Activated CD8-positive, alpha-beta memory T cell treated with anti-CD3 and anti-CD28 coated beads, Interleukin-2, amount 50 U/mL, for 24 hours (primary cell): Measurements from ENCODE around the gene AKR7A2.
"Not testable (repeated sequence)": the region's sequence is repeated elsewhere in the genome, so short reads cannot be mapped to it uniquely, and the experiment has no call there.

ENCODE experiments used
- DNase-seq: peaks from one replicate; pipeline ENCODE4 v3.0.0-alpha.2; 2020; ENCODE audit errors: extremely low read depth

AKR7A2 gene

DNA sequence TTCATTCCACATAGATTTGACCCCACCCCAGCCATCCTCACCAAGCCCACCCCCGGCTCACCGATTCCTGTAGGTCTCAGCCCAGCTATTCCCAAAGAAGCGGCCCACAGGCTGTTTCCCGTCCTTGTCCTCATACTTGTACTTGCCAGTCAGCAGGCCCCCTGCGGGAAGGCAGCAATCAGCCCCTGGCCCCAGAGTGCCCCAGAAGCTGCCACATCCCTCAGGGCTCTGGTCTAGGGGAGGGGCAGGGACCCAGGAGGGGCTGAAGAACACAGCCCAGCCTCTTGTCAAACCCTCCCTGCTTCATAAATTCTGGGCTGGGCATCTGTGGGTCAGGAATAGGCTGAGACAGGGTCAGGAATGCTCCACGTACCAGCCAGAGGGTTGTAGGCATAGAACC is 5.0 kb downstream of the AKR7A2 start:
- DNase-seq = no peak

DNA sequence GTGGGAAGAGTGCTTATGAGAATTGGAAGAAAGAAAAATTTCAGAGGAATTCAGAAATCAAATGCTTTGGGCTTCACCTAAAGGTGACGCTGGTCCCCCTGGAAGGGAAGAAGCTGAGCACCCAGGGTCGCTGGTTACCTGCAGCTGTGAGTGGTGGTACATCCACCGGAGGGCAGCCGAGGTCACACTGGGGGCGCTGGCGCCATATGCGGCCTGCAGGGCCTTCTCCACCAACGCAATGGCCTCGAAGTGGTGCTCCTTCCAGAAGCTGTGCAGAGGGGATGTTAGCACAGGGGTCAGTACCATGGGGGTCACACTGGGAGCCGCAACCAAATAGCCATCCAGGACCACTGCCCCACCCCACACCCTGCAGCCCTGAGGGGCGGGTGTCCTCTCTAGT is 6.1 kb downstream of the AKR7A2 start:
- no peak for DNase-seq

DNA sequence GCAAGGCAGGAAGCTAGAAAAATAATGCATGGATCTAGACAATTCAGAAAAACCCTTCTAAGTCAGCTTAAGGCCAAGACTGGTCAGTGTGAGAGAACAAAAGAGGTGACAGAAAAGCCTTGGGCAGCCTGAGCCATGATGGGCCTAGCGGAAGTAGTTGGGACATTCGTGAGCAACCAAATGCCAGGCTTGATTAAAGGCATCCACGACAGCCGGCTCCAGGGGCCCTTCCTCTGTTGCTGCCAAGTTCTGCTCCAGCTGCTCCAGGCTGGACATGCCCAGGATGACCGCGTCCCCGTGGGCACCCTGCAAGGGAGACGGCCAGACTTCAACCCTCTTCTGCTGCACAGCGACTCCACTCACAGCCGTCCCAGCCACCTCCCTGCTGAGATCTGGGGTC is 7.9 kb downstream of the AKR7A2 start:
- not testable (repeated sequence) for DNase-seq

DNA sequence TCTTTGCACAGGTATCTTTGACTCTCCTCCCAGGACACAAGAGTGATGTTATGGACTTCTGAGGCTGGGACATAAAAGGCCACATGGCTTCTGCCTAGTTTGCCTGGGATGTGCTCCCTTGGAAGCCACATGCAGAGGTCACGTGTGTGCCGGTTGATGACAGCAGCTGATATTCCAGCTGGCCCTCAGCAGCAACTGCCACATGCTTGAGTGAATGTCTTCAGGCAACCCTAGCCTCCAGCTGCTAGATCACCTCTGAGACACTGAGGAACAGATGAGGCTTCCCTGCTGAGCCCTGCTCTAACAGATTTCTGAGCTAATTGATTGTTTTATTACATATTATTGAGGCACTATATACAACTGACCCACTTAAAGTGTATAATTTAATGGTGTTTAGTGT is 11.7 kb downstream of the AKR7A2 start:
- DNase-seq = no peak

DNA sequence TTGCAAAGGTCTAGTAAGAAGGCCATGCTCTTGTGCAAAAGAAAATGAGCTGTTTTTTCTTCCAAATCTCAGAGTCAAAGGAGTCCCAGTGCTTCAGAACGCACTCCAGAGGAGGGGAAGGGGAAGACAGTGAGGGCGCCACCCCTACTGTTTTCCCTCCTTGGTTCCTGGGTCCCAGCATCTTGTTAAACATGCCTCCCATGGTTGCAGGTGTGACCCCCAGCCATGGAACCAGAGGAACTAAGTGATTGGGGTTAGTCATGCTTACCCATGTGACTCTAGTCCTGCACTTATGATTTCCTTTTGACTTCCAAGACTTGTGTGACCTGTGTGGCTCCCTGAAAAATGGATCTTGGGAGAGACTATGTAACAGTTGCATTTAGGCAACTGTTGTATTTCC is 17.3 kb downstream of the AKR7A2 start:
- no peak for DNase-seq

DNA sequence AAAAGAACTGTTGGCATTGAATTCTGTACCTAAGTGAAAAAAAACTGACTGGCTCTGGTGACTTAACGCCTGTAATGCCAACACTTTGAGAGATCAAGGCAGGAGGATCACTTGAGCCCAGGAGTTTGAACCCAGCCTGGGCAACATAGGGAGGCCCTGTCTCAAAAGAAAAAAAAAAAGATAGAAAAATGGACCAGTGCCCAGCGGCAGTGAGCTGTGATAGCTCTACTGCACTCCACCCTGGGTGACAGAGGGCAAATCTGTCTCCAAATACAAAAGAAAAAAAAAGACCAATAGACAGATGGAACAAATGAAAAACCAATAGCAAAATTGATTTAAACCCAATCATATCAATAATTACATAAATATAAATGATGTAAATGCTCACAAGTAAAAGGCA is 22.7 kb downstream of the AKR7A2 start:
- no peak for DNase-seq

DNA sequence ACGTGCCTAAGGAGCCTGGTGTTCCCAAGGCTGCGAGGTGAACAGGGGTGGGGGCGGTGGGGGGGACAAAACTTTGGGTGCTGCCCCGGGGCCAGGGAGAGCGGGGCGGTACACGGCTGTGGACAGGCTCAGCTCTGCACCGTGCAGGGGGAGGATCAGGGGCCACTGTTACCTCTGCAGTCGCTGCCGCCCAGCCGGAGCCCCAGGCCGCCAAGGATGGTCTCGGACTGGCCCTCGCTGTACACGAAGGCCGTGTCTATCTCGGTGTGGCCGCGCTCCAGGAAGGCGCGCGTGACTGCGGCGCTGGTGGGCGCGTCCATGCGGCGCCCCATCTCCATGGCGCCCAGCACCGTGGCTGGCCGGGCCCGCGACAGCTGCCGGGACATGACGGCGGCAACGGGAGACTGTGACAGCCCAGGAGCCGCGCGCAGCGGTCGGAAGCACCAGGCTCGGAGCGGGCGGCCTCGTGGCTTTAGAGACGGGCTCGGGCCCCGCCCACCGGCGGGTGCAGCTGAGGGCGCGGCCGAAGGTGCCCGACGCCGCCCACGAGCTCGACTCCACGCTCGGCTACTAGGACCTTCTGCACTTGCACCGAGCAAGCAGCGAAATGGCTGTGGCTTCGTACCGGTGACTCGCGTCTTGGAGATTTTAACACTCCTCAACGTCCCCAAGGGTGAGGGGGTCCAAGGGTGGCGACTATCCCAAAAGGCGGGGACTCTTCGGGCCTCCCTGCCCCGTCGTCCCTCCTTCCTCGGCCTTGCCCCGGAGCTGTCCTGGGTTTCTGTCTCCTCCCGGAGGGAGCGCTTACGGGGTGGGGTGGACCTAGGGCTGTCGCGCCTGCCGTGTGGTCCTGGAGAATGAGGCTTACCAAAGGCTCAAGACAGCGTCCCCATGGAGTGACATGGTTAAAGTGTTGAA is 23.4 kb downstream of the AKR7A2 start, which contains the start of gene AKR7A3:
Gene AKR7A3, minus strand, starts transcription at position 447 of the 918 bp plus-strand sequence. Its CDS starts 61 bp downstream, at position 386.
- DNase-seq = not testable (repeated sequence)

DNA sequence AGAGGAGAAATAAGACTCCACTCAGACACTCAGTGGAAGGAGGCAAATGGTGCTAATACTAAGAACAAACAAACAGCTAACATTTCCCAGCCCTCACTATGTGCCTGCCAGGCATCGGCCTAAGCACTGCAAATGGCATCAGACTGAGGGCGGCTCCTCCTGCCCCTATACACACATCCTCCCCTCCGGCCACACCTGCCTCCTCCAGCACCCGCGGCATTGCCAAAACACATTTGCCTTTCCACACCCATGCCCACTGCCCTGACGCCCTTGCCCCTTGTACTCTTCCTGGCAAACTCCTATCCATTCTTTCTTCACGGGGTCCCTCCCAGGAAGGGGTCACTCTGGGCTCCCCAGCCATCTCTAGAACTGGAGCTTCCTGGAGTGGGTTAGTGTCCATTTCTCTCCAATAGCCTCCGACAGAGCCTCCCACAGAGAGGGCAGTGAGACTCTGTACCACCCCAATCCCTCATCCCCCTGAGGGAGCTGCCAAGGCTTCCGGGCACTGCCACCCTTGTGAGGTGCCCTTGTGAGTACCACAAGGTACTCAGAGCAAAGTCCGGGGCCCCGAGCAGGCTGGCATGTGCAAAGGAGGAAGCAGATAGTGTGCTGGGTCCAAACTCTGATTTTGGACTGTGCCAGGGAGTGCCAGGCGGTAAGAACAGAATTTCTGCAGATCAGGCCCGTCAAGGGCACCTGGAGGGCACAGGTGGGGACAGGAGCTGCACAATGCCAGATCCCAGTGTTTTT is 24.3 kb downstream of the AKR7A2 start:
- no peak for DNase-seq

DNA sequence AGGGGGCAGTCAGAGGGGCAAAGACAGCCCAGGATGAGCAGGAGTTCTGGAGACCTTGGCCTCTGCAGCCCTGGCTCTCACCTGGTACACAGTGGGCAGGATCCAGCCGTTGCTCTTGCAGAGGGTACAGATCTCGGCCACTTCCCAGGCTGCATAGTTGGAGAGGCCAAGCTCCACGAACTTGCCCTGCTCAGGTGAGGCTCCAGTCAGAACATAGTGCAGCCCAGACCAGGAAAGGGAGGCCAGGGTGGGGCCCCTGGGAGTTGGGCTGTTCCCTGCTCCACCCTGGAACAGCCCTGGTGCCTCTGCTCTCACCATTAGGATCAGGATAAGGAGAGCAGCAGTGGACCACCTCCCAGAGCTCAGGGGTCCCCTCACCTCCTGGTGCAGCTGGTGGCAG is 26.1 kb downstream of the AKR7A2 start:
- not testable (repeated sequence) for DNase-seq

DNA sequence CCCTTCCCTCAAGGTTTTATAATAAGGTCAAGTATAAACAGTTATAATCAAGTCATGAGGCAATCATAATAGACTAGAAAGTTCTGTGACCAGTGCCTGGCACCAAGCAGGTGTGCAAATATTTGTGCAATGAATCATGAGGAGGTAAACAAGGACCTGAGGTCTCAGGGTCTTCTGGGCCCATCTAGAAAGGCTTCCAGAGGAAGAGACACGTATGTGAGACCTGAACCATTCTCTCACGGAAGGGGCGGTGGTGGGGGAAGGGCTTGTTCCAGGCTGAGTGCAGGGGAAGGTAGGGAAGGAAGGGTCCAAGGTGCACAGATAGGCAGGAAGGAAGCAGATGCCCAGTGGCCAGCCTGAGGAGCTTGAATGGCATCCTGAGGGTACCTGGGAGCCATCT is 26.6 kb downstream of the AKR7A2 start:
- DNase-seq = not testable (repeated sequence)

DNA sequence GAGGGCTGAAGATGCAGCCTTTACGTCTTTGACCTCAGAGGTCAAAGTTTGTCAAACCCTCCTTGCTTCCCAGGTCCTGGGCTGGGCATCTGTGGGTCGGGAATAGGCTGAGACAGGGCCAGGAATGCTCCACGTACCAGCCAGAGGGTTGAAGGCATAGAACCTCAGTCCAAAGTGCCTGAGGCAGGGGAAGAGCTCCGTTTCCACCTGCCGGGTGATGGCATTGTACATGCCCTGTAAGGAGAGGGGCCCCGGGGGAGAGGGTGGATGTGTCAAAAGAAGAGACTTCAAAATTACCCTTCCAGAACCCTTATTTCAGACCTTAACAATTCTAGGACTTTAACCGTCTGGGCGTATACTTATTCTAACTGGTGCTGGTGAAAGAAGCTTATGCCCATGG is 27.1 kb downstream of the AKR7A2 start:
- no peak for DNase-seq

DNA sequence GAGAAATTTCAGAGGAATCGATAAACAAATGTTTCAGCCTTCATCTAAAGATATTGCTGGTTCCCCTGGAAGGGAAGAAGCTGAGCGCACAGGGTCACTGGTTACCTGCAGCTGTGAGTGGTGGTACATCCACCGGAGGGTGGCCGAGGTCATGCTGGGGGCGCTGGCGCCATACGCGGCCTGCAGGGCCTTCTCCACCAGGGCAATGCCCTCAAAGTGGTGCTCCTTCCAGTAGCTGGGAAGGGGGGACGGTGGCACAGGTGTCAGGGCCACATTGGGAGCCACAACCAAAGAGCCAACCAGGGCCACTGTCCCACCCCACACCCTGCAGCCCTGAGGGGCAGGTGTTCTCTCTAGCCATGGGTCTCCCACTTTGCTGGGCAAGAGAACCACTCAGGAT is 28.1 kb downstream of the AKR7A2 start:
- no peak for DNase-seq

DNA sequence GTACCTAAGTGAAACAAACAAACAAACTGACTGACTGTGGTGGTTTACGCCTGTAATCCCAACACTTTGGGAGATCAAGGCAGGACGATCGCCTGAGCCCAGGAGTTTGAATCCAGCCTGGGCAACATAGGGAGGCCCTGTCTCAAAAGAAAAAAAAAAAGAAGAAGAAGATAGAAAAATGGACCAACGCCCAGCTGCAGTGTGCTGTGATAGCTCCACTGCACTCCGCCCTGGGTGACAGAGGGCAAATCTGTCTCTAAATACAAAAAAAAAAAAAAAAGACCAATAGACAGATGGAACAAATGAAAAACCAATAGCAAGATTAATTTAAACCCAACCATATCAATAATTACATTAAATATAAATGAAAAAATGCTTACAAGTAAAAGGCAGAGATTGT is 37.3 kb downstream of the AKR7A2 start:
- DNase-seq = no peak

DNA sequence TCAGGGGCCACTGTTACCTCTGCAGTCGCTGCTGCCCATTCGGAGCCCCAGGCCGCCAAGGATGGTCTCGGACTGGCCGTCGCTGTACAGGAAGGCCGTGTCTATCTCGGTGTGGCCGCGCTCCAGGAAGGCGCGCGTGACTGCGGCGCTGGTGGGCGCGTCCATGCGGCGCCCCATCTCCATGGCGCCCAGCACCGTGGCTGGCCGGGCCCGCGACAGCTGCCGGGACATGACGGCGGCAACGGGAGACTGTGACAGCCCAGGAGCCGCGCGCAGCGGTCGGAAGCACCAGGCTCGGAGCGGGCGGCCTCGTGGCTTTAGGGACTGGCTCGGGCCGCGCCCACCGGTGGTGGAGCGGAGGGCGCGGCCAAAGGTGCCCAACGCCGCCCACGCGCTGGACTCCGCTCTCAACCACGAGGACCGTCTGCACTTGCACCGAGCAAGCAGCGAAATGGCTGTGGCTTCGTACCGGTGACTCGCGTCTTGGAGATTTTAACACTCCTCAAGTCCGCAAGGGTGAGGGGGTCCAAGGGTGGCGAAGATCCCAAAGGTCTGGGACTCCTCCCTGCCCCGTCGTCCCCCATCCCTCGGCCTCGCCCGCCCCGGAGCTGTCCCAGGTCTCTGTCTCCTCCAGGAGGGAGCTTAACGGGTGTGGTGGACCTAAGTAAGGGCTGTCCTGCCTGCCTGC is 38.0 kb downstream of the AKR7A2 start:
- not testable (repeated sequence) for DNase-seq

DNA sequence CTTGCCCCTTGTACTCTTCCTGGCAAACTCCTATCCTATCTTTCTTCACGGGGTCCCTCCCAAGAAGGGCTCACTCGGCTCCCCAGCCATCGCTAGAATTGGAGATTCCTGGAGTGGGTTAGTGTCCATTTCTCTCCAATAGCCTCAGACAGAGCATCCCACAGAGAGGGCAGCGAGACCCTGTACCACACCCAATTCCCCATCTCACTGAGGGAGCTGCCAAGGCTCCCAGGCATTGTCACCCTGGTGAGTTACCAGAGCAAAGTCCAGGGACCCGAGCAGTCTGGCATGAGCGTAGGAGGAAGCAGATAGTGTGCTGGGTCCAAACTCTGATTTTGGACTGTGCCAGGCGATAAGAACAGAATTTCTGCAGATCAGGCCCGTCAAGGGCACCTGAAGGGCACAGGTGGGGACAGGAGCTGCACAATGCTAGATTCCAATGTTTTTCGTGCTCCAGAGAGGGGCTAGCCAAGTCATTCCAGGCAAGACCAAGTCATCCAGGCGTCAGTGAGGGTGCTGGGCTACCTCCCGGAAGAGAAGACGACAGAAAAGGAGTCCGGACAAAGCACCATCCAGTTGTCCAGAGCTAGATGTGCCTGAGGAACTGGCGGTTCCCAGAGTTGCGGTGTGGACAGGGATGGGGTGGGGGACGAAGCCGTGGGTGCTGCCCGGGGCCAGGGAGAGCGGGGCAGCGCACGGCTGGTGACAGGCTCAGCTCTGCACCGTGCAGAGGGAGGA is 38.7 kb downstream of the AKR7A2 start:
- no peak for DNase-seq

DNA sequence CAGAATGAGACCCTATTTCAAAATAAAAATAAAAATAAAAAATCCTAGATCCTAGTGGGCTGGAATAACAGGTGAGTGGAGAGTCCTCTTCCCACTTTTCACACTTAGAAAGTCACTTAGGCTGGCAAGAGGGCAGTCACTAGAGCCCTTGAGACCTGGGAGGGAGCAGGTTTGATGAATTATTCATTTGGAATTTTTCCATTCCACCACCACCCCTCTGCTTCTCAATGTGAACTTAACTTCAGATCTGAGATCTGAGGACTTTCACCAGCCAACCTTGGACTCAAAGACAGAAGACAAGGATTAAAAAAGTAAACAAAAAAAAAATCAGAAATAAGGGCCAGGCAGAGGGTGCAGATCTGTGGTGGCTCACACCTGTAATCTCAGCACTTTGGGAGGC is 39.9 kb downstream of the AKR7A2 start:
- DNase-seq = no peak

DNA sequence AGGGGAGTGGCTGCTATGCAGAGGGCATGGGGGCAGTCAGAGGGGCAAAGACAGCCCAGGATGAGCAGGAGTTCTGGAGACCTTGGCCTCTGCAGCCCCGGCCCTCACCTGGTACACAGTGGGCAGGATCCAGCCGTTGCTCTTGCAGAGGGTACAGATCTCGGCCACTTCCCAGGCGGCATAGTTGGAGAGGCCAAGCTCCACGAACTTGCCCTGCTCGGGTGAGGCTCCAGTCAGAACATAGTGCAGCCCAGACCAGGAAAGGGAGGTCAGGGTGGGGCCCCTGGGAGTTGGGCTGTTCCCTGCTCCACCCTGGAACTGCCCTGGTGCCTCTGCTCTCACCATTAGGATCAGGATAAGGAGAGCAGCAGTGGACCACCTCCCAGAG is 41.6 kb downstream of the AKR7A2 start:
- not testable (repeated sequence) for DNase-seq

DNA sequence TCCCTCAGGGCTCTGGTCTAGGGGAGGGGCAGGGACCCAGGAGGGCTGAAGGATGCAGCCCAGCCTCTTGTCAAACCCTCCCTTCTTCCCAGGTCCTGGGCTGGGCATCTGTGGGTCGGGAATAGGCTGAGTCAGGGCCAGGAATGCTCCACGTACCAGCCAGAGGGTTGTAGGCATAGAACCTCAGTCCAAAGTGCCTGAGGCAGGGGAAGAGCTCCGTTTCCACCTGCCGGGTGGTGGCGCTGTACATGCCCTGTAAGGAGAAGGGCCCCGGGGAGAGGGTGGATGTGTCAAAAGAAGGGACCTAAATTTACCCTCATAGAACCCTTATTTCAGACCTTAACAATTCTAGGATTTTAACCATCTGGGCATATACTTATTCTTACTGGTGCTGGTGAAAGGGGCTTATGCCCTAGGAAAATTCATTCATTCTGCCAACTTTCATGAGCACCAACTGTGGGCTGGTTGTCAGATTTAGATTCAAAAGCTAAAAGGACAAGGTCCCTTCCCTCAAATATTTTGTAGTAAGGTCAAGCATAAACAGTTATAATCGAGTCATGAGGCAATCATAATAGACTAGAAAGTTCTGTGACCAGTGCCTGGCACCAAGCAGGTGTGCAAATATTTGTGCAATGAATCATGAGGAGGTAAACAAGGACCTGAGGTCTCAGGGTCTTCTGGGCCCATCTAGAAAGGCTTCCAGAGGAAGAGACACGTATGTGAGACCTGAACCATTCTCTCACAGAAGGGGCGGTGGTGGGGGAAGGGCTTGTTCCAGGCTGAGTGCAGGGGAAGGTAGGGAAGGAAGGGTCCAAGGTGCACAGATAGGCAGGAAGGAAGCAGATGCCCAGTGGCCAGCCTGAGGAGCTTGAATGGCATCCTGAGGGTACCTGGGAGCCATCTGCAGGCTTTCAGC is 42.3 kb downstream of the AKR7A2 start:
- not testable (repeated sequence) for DNase-seq

DNA sequence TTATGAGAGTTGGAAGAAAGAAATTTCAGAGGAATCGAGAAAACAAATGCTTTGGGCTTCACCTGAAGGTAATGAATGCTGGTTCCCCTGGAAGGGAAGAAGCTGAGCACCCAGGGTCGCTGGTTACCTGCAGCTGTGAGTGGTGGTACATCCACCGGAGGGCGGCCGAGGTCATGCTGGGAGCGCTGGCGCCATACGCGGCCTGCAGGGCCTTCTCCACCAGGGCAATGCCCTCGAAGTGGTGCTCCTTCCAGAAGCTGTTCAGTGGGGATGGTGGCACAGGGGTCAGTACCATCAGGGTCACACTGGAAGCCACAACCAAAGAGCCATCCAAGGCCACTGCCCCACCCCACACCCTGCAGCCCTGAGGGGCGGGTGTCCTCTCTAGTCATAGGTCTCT is 43.5 kb downstream of the AKR7A2 start:
- no peak for DNase-seq

DNA sequence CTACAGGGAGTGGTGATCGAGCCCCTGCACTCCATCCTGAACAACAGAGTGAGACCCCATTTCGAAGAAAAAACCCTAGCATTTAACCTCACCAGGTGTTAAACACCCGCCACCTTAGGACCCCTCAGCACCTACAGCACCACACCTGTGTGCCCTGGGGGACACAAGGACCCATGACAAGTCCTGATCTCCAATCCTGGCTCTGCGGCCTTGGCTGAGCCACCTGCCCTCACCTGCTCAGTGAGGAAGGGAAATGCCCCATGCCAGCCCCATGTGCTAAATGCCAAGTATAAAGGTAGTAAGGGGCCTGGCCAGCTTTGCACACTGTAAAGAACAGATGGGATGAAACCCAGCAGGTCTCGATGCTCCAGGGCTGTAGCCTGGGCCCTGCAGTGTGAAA is 49.2 kb downstream of the AKR7A2 start:
- no peak for DNase-seq

DNA sequence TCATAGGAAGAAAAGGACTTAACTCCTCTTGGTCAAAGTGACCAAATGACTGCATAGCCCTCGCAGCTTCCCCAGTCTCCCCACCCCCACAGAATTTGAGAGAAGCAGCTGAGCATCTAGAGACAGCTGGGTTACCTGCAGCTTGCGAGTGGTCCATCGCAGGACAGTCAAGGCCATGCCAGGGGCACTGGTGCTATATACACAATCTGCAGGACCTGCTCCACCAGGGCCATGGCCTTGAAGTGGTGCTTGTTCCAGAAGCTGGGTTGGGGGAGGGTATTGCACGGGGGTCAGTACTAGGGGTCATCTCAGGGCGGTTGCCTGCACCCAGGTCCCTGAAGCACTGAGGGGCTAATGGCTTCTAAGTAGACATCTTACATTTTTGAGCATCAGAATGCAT is 49.9 kb downstream of the AKR7A2 start:
- DNase-seq = no peak
